Measurements from ENCODE around the gene TREM1. TPM values are rescaled to one million over a fixed set of nuclear protein-coding genes. Genes with fewer than 3 reads are reported as not detected.
A peak's percentile ranks its signal among the peaks of the same experiment; 100 is the strongest.

TREM1 gene
- total RNA-seq = under 1 TPM; 0.16 to 0.93 TPM
- polyA plus RNA-seq (ENCODE audit: insufficient read depth, low read depth, low replicate concordance) = 1.4 TPM
- long read RNA-seq, donor 1 = 0 reads
- long read RNA-seq, donor 2 = 0 reads

DNA sequence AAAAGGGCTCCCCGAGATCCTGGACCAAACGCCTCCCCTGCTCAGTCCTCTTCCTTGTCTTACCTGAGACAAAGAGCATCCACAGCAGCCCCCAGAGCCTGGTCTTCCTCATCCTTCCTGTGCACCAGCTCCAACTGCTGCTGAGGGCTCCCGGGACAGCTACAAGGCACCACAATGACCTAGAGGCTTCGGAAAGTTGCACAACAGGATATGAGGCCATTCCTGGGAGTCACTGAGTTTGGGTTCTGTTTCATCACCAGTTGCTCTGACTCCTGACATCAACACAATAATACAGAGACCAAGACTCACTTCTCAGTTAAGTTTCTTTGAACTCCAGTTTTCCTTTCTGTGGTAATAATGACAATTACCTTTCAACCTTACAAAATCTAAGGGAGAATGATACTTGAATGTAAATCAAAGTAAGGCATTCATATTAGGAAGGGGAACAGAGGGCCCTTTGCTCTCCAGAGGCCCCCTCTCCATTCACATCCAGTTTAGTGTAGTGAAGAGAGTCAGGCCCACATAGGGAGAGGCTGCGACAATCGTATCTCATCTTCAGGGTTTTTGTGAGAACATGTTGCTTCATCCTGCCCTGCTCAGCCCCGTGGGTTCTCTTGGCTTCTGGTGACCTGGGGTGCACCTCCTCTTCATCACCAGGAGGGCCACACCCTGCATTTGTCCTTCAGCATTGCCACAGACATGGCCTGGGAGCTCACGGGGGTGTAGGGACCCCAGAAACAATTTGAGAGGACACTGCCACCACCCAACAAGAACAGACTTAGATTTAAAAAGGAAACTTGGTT is at the start of gene TREM1:
TSS of gene TREM1 (minus strand) at position 139 of the 803 bp plus-strand sequence. CDS start at position 112, 27 bp downstream.
- Histone ChIP-seq H3K9me3 (no peaks in the 10 kb centered on the region), H3K27me3 (no peaks in the 10 kb centered on the region), H3K4me3 (no peak within 1 kb of the TSS), H3K27ac (no peak within 1 kb of the TSS), H3K36me3 (ENCODE audit: low read depth, missing control alignments) (no peaks in the 10 kb centered on the region), H3K4me1 (no peaks in the 10 kb centered on the region)
- WGBS, 2 donors = 80 to 85% methylated on average over 7 to 8 of the region's 8 CpGs
- TF ChIP-seq CTCF (IDR thresholded peaks at IDR 0.05) = no peak
- intact Hi-C loops (cut with DNase I; ENCODE audit: low total_unique reads) = no loop called here
- DNase-seq = peak; percentile 43

DNA sequence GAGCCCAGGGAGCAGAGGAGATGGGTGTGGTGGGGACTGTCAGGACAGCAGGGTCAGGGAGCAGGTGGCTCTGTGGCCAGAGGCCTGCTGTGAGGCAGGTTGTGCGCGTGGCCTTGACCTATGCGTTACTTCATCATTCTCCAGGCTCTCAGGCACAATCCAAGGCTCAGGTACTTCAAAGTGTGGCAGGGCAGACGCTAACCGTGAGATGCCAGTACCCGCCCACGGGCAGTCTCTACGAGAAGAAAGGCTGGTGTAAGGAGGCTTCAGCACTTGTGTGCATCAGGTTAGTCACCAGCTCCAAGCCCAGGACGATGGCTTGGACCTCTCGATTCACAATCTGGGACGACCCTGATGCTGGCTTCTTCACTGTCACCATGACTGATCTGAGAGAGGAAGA is 49.5 kb upstream of the TREM1 start:
- intact Hi-C loops (cut with DNase I; ENCODE audit: low total_unique reads) = no loop called here
- no peak for TF ChIP-seq CTCF (IDR thresholded peaks at IDR 0.05)
- TF ChIP-seq POLR2A (IDR thresholded peaks at IDR 0.05) = no peak
- H3K4me3 ChIP-seq = no peak overlapping the region
- H3K27me3 ChIP-seq = no peaks in the 10 kb centered on the region
- no peaks in the 10 kb centered on the region for H3K4me1 ChIP-seq
- H3K36me3 ChIP-seq (ENCODE audit: low read depth, missing control alignments) = no peaks in the 10 kb centered on the region
- no peak overlapping the region for H3K27ac ChIP-seq
- DNase-seq = no peak
- WGBS, 2 donors = 88 to 97% methylated on average over 8 to 11 of the region's 11 CpGs
- no peaks in the 10 kb centered on the region for H3K9me3 ChIP-seq

GRCh38 chr6:41335296-41335695 is 48.8 kb upstream of the TREM1 start, which contains the start of gene NCR2:
NCR2 (plus strand) TSS chr6:41335608; CDS start chr6:41335877, 269 bp downstream.
- no peaks in the 10 kb centered on the region for H3K9me3 ChIP-seq
- DNase-seq = no peak
- no peaks in the 10 kb centered on the region for H3K36me3 ChIP-seq (ENCODE audit: low read depth, missing control alignments)
- WGBS, 2 donors = 82 to 86% methylated on average over 3 to 5 of the region's 5 CpGs
- no peak within 1 kb of the TSS for H3K4me3 ChIP-seq
- intact Hi-C loops (cut with DNase I; ENCODE audit: low total_unique reads) = no loop called here
- H3K4me1 ChIP-seq = no peaks in the 10 kb centered on the region
- no peak for TF ChIP-seq POLR2A (IDR thresholded peaks at IDR 0.05)
- no peak for TF ChIP-seq CTCF (IDR thresholded peaks at IDR 0.05)
- H3K27ac ChIP-seq = no peak within 1 kb of the TSS
- H3K27me3 ChIP-seq = no peaks in the 10 kb centered on the region

GRCh38 chr6:41334482-41335040 is 48.1 kb upstream of the TREM1 start:
- no peak overlapping the region for H3K4me3 ChIP-seq
- intact Hi-C loops (cut with DNase I; ENCODE audit: low total_unique reads) = no loop called here

DNA sequence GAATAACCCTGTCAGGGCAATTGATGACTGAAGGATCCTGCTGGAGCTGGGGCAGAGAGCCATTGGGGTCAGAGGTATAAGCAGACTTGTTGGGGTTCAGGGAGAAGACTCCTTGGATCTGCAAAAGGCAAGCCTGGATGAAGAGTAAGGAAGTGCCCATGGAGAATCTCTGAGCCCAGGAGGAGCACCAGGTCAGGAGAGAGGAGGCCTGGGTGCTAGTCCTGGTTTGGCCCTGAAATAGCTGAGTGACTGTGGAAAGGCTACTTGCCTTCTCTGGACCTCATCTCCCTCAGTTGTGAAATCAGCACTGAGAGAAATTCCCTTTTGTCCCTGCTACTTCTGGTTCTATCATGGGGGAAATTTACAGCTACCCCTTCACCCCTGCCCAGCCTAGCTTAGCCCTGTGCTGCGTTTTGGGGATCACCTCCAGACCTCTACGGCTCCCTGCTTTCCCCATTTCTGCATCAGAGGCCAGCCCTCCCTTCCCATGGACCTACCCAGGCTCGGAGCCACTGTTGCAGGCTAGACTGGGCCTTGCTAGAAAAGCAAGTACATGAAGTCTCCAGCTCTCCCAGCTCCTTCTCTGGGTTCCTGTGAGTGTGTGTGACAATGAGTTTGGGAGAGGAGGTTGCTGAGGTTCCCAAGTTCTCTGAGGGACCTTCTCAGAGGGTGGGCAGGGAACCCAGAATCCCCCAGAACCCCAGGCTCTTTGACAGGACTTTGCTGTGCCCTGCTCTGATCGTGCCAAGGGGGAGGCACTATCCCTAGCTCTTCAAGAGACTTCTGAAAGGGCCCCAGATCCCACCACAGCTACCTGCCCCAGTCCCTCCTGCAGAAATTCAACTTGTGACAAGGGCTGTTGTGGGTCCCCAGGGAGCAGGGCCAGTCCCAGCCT is 46.6 kb upstream of the TREM1 start:
- Histone ChIP-seq H3K9me3 (no peaks in the 10 kb centered on the region), H3K27me3 (no peaks in the 10 kb centered on the region), H3K36me3 (ENCODE audit: low read depth, missing control alignments) (no peaks in the 10 kb centered on the region), H3K4me3 (no peak overlapping the region), H3K27ac (no peak overlapping the region), H3K4me1 (no peaks in the 10 kb centered on the region)
- DNase-seq = no peak
- WGBS, 2 donors = 92 to 93% methylated on average over 4 of the region's 4 CpGs
- TF ChIP-seq POLR2A (IDR thresholded peaks at IDR 0.05) (no peak), CTCF (IDR thresholded peaks at IDR 0.05) (no peak)
- intact Hi-C loops (cut with DNase I; ENCODE audit: low total_unique reads) = no loop called here

More at GRCh38 chr6:41334482-41335040, 48.1 kb upstream of the TREM1 start:
- 69 to 73% methylated on average over 11 of the region's 11 CpGs for WGBS, 2 donors
- no peak for TF ChIP-seq POLR2A (IDR thresholded peaks at IDR 0.05)
- Histone ChIP-seq H3K27ac (no peak overlapping the region), H3K9me3 (no peaks in the 10 kb centered on the region), H3K36me3 (ENCODE audit: low read depth, missing control alignments) (no peaks in the 10 kb centered on the region), H3K27me3 (no peaks in the 10 kb centered on the region), H3K4me1 (no peaks in the 10 kb centered on the region)
- DNase-seq = no peak

All from testis (tissue), 5 donors.